ENCODE results near the gene DENND2D.

The DENND2D gene

DNA sequence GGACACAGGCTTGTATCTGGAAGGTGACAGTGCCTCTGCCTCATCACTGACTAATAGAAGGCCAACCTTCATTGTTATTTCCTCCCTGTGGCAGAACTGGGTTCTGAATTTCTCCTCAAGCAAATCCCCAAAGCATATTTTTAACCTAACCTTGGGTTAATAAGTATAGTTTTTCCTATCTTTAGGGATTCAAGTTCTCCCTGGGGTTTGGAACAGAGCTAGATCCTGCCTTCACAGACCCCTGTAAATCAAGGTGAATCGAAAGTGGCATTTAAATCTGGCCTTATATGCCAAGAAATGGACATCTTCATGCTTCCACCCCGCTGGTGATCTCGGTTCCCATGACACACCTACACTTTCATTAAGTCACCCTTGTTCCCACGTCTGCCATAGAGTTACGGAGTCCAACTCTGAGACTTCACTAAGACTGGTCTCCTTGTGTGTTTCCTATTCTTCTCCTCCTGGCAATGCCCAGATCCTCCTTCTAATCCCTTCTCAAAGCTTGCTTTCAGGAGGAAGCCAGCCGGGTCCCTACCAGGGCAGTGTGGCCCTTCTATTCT, 22.8 kb upstream of the DENND2D start:
- TF ChIP-seq, protein P1, sequence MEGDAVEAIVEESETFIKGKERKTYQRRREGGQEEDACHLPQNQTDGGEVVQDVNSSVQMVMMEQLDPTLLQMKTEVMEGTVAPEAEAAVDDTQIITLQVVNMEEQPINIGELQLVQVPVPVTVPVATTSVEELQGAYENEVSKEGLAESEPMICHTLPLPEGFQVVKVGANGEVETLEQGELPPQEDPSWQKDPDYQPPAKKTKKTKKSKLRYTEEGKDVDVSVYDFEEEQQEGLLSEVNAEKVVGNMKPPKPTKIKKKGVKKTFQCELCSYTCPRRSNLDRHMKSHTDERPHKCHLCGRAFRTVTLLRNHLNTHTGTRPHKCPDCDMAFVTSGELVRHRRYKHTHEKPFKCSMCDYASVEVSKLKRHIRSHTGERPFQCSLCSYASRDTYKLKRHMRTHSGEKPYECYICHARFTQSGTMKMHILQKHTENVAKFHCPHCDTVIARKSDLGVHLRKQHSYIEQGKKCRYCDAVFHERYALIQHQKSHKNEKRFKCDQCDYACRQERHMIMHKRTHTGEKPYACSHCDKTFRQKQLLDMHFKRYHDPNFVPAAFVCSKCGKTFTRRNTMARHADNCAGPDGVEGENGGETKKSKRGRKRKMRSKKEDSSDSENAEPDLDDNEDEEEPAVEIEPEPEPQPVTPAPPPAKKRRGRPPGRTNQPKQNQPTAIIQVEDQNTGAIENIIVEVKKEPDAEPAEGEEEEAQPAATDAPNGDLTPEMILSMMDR (IDR thresholded peaks at IDR 0.05; ENCODE audit: unreplicated experiment in 3 of 3): peak in 1 of 3 experiments; percentile 1
- Mint-ChIP-seq H3K27me3 (ENCODE audit: low read depth) (peaks cover 3% of the 10 kb centered on the region), H3K9me3 (no peaks in the 10 kb centered on the region), H3K4me1 (peaks cover 11% of the 10 kb centered on the region), H3K4me3 (no peak overlapping the region), H3K27ac (no peak overlapping the region), H3K36me3 (ENCODE audit: low read depth) (no peaks in the 10 kb centered on the region)

DNA sequence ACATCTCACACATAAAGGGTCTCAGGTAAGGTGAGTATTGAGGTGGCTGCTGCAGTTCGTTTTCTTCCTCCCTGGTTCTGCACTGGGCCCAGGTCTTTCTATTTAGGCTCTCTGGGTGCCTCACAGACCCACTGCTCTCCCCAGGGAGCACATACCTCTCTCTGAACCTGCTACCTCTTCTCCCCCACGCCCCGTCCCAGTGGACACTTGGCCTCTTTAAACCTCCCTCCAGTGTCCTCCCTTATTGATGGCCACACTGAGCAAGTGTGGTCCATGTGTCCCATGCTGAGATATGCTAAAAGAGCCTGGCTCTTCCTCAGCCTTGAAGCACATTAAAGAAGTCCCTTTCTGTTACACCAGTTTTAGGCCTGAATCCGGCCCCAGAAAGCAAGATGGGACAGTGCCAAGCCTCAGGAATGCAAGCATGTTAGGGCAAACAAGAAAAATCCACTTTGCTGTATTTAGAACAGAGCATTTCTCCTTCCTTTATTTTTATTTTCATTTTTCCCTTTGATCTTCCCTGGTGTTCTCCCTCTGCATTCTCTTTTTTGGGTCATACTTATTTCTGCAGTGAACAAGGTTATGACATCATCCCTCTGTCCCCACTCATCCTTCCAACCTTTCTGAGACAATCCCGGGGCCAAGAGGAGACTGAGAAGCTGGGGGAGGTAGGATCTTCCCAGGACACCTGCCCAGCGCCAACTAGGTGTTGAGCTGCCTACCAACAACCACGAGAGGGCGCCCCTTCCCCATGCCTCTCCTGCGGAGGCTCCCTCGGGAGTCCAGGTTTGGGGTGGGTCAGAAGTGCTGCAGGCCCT, 22.1 kb upstream of the DENND2D start:
- H3K27me3 Mint-ChIP-seq (ENCODE audit: low read depth): peaks cover 9% of the 10 kb centered on the region
- H3K4me1 Mint-ChIP-seq: peaks cover 4% of the 10 kb centered on the region
- TF ChIP-seq, protein P1 (IDR thresholded peaks at IDR 0.05; ENCODE audit: unreplicated experiment in 3 of 3): peak; percentile 70 to 74 (median 70)
- no peaks in the 10 kb centered on the region for H3K36me3 Mint-ChIP-seq (ENCODE audit: low read depth)
- no peak overlapping the region for H3K27ac Mint-ChIP-seq
- H3K9me3 Mint-ChIP-seq: no peaks in the 10 kb centered on the region
- H3K4me3 Mint-ChIP-seq: no peak overlapping the region

DNA sequence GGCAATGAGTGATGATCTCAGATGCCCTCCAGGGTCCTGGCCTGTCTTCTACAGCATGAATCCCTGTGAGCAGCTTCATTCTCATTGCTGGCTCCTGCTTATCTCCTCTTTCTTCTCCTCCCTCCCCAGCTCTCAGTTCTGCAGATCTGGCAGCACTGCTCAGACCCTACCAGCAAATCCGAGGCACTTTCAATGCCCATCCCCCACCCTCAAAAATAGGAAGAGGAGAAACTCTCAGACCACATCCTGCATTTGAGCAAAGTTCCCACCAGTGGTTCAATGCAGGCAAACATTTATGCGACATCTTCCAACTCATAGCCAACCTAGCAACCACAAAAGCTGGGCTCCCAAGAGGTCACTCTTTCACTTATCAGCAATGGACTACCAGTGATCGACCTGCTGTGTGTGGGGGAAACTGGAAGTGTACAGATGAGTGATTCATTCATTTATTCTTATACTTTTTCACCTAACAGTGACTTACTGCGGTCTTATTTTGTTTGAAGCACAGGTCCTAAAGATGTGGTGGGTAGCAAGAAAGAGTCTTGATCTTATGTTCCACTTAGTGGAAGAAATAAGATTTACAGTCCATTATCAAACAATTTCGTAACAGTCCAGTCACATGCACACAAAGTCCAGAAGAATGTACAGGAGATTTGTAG, 21.3 kb upstream of the DENND2D start:
- Mint-ChIP-seq H3K4me3 (no peak overlapping the region), H3K27me3 (ENCODE audit: low read depth) (peaks cover 9% of the 10 kb centered on the region), H3K9me3 (no peaks in the 10 kb centered on the region), H3K4me1 (peaks cover 4% of the 10 kb centered on the region), H3K36me3 (ENCODE audit: low read depth) (no peaks in the 10 kb centered on the region), H3K27ac (no peak overlapping the region)
- TF ChIP-seq, protein P1 (IDR thresholded peaks at IDR 0.05; ENCODE audit: unreplicated experiment in 3 of 3): no peak

DNA sequence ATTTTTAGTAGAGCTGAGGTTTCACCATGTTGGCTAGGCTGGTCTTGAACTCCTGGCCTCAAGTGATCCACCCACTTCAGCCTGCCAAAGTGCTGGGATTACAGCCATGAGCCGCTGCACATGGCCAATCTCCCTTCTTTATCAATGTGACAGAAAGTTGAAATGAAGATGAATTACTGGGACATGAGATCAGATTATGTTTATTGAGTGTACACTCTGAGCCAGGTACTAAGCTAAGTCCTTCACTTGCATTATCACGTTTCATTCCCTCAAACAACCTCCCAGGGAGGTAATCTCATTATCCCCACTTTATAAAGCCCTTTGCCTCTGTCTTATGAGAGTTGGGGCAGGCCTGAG, 20.8 kb upstream of the DENND2D start:
- Mint-ChIP-seq H3K27me3 (ENCODE audit: low read depth) (peaks cover 9% of the 10 kb centered on the region), H3K4me1 (peaks cover 4% of the 10 kb centered on the region)

DNA sequence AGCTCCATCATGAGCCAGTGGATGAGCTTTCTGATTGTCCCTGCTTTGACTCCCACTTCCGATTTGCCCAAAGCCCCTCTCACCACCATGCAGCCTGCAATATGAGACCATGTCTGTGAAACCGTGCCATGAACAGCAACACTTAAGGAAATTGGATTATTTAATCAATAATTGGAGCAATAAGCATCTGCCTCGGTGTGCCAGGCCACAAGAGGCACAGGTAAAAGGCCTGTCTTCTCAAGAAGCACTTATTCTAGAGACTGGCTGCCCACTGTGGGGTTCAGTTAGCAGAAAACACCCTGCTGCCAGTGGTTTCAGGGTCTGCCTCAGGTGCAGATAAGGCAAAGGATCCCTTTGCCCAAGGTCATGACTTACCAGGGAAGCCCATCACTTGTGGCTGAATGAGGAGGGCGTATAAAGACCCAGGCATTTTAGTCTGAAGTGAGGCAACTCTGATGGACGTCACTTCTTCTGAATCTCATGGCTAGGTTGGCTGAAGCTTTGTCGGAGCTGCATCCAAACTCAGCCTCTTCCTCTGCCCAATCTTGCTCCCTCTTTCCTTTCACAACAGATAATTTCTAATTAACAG, 19.9 kb upstream of the DENND2D start:
- TF ChIP-seq, protein P1 (IDR thresholded peaks at IDR 0.05; ENCODE audit: unreplicated experiment in 3 of 3): no peak
- H3K27me3 Mint-ChIP-seq (ENCODE audit: low read depth): peaks cover 9% of the 10 kb centered on the region
- H3K36me3 Mint-ChIP-seq (ENCODE audit: low read depth): no peaks in the 10 kb centered on the region
- H3K4me3 Mint-ChIP-seq: no peak overlapping the region
- H3K9me3 Mint-ChIP-seq: no peaks in the 10 kb centered on the region
- H3K27ac Mint-ChIP-seq: no peak overlapping the region
- H3K4me1 Mint-ChIP-seq: peaks cover 4% of the 10 kb centered on the region

More for the DNA sequence above, 20.8 kb upstream of the DENND2D start:
- TF ChIP-seq, protein P1 (IDR thresholded peaks at IDR 0.05; ENCODE audit: unreplicated experiment in 3 of 3): no peak
- Mint-ChIP-seq H3K27ac (no peak overlapping the region), H3K4me3 (no peak overlapping the region), H3K9me3 (no peaks in the 10 kb centered on the region), H3K36me3 (ENCODE audit: low read depth) (no peaks in the 10 kb centered on the region)

All from nephron (organoid).